DOHH2 (cell line): ENCODE results near the gene BCAR3.
"Not testable (repeated sequence)": the region's sequence is repeated elsewhere in the genome, so short reads cannot be mapped to it uniquely, and the experiment has no call there.

Source experiments
- H3F3A ChIP-seq: fragments of 200-600 bp; sonication (generic), shearing (Covaris generic); 2 replicates; pipeline ENCODE4 v1.6.0; 2016; ENCODE audit warnings: antibody characterized with exemption, mild to moderate bottlenecking; ENCODE audit not compliant: control insufficient read depth, insufficient read depth
- H3K27ac ChIP-seq: fragments of 200-600 bp; sonication (generic); 2 replicates; pipeline ENCODE4 v1.5.1; 2014; ENCODE audit warnings: low read depth, mild to moderate bottlenecking, low read length, moderate library complexity
- H3K27me3 ChIP-seq: fragments of 200-600 bp; sonication (generic); 2 replicates; pipeline ENCODE4 v1.6.1; 2014; ENCODE audit warnings: mild to moderate bottlenecking, low read length, mixed read lengths; ENCODE audit not compliant: control insufficient read depth
- H3K36me3 ChIP-seq: fragments of 200-600 bp; sonication (generic); 2 replicates; pipeline ENCODE4 v1.6.1; 2014; ENCODE audit warnings: mild to moderate bottlenecking, low read length, moderate library complexity, mixed read lengths; ENCODE audit not compliant: control insufficient read depth
- H3K4me1 ChIP-seq: fragments of 200-600 bp; sonication (generic); 2 replicates; pipeline ENCODE4 v1.6.1; 2014; ENCODE audit warnings: mild to moderate bottlenecking, low read length, mixed read lengths; ENCODE audit not compliant: control insufficient read depth
- H3K4me2 ChIP-seq: fragments of 200-600 bp; sonication (generic); 2 replicates; pipeline ENCODE4 v1.6.0; 2014; ENCODE audit warnings: mild to moderate bottlenecking, low read length, moderate library complexity
- H3K4me3 ChIP-seq: fragments of 200-600 bp; sonication (generic); 2 replicates; pipeline ENCODE4 v1.5.1; 2014; ENCODE audit warnings: mild to moderate bottlenecking, low read length, mixed read lengths
- H3K79me2 ChIP-seq: fragments of 200-600 bp; sonication (generic); 2 replicates; pipeline ENCODE4 v1.6.1; 2014; ENCODE audit warnings: mild to moderate bottlenecking, low read length, mixed read lengths; ENCODE audit not compliant: control insufficient read depth
- H3K9me2 ChIP-seq: fragments of 200-600 bp; sonication (generic); replicated peaks from 2 replicates; pipeline ENCODE4 v1.6.1; 2014; ENCODE audit warnings: mild to moderate bottlenecking, low read length, mixed read lengths; ENCODE audit not compliant: control insufficient read depth
- H3K9me3 ChIP-seq: fragments of 200-600 bp; sonication (generic); 2 replicates; pipeline ENCODE4 v1.6.1; 2014; ENCODE audit warnings: antibody characterized with exemption, low read length, mixed read lengths; ENCODE audit not compliant: control insufficient read depth, insufficient read depth
- H4K20me1 ChIP-seq: fragments of 200-600 bp; sonication (generic); 2 replicates; pipeline ENCODE4 v1.6.0; 2014; ENCODE audit warnings: low read depth, mild to moderate bottlenecking, antibody characterized with exemption, low read length, moderate library complexity; ENCODE audit not compliant: control insufficient read depth, insufficient read depth
- EZH2phosphoT487 ChIP-seq: fragments of 200-600 bp; sonication (generic); IDR thresholded peaks from 2 replicates; pipeline ENCODE4 v1.6.1; 2017; ENCODE audit warnings: borderline replicate concordance, mild to moderate bottlenecking, antibody characterized with exemption, low read length, moderate library complexity, mixed read lengths
- TF ChIP-seq, protein P1 (sequence below): fragments of 200-600 bp; sonication (generic); IDR thresholded peaks from one replicate; pipeline ENCODE4 v1.5.1; 2014; ENCODE audit warnings: antibody characterized with exemption, mild to moderate bottlenecking, low read depth, low read length; ENCODE audit not compliant: poor library complexity, severe bottlenecking

BCAR3 gene

GRCh38 chr1:93699049-93699384 is 17.4 kb upstream of the BCAR3 start:
- TF ChIP-seq, protein P1, sequence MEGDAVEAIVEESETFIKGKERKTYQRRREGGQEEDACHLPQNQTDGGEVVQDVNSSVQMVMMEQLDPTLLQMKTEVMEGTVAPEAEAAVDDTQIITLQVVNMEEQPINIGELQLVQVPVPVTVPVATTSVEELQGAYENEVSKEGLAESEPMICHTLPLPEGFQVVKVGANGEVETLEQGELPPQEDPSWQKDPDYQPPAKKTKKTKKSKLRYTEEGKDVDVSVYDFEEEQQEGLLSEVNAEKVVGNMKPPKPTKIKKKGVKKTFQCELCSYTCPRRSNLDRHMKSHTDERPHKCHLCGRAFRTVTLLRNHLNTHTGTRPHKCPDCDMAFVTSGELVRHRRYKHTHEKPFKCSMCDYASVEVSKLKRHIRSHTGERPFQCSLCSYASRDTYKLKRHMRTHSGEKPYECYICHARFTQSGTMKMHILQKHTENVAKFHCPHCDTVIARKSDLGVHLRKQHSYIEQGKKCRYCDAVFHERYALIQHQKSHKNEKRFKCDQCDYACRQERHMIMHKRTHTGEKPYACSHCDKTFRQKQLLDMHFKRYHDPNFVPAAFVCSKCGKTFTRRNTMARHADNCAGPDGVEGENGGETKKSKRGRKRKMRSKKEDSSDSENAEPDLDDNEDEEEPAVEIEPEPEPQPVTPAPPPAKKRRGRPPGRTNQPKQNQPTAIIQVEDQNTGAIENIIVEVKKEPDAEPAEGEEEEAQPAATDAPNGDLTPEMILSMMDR: no peak
- no peak for TF ChIP-seq EZH2phosphoT487
- H3K4me2 ChIP-seq: peak overlapping the region; percentile 21
- no peaks in the 10 kb centered on the region for H3K27me3 ChIP-seq
- H4K20me1 ChIP-seq: no peaks in the 10 kb centered on the region
- H3K4me3 ChIP-seq: no peak overlapping the region
- peaks cover 77% of the 10 kb centered on the region for H3K4me1 ChIP-seq
- no peaks in the 10 kb centered on the region for H3K9me2 ChIP-seq
- no peaks in the 10 kb centered on the region for H3K36me3 ChIP-seq
- H3F3A ChIP-seq: peaks cover 5% of the 10 kb centered on the region
- H3K79me2 ChIP-seq: no peaks in the 10 kb centered on the region
- no peaks in the 10 kb centered on the region for H3K9me3 ChIP-seq
- H3K27ac ChIP-seq: peak overlapping the region; percentile 9; the same call in 1 of the 2 replicates

DNA sequence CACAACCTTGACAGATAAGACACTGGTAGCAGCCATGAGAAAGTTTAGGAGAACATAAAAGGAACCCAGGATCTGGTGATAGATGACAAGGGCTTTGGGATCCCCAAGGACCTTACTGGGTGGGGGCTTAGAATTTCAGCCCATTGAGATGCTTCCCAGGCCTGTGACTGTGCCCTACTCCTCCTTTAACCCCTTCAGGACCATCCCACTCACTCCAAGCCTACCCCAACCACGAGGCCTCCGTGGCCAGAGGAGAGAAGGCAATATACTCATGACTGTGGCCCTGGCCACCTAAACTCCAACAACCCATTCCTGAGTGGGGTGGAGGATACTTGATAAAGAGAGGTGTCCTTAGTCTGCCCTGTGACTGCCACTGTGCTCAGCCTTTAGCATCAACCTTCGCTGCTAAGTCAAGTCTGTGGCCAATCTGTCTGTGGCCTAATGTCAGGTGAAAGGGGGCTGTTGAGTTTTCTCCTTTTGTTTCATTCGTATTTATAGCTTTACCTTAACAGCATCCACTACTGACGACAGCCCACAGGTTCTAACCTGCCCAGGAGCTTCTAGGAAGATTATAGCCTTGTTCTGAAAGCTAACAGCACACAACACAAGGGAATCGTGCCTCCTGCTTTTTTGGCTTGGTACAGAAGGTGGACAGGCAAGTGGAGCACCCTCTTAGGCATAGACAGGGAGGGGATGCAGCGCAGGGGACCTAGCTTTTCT is 16.9 kb upstream of the BCAR3 start:
- peak overlapping the region; percentile 21; the same call in 1 of the 2 replicates for H3K4me2 ChIP-seq
- no peaks in the 10 kb centered on the region for H3K9me3 ChIP-seq
- no peak overlapping the region for H3K4me3 ChIP-seq
- H3K36me3 ChIP-seq: no peaks in the 10 kb centered on the region
- no peak overlapping the region for H3K27ac ChIP-seq
- TF ChIP-seq, protein P1: no peak
- no peak for TF ChIP-seq EZH2phosphoT487
- H3K27me3 ChIP-seq: no peaks in the 10 kb centered on the region
- peaks cover 77% of the 10 kb centered on the region for H3K4me1 ChIP-seq
- H3K9me2 ChIP-seq: no peaks in the 10 kb centered on the region
- no peaks in the 10 kb centered on the region for H4K20me1 ChIP-seq
- peaks cover 5% of the 10 kb centered on the region for H3F3A ChIP-seq
- H3K79me2 ChIP-seq: no peaks in the 10 kb centered on the region

- H3K36me3 ChIP-seq, H3K79me2 ChIP-seq, H3K9me3 ChIP-seq, H3F3A ChIP-seq, H3K27me3 ChIP-seq, H3K4me2 ChIP-seq, H3K9me2 ChIP-seq, H3K4me3 ChIP-seq, H3K27ac ChIP-seq, H4K20me1 ChIP-seq: not testable (repeated sequence)
- peaks cover 77% of the 10 kb centered on the region for H3K4me1 ChIP-seq
Measured at GRCh38 chr1:93697566-93697965, 15.9 kb upstream of the BCAR3 start.

DNA sequence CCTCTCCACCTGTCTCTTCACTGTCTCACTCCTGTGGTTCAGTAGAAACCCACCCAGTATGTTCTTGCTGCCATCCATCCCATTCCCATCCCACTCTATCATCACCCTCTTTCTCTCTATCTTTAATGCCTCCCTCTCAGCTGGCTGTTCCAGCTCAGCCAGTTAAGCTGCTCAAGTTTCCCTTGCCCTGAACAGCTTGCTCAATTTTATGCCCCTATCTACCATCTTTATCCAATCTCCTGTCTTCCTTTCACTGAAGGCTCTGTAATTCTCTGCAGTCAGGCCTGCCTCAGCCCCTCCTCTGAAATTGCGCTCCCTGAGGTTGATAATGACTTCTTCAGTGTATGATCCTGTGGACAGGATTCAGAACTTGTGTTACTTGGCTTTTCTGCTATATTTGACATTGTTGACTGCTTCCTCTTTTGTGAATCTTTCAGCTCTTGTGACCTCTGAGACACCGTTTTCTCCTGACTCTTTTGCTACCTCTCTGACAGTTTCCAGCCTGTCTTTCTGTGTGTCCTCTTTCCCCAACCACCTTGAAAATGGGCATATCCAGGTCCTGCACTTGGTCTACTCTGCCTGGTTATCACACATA is 13.9 kb upstream of the BCAR3 start:
- Histone ChIP-seq H3K9me2 (no peaks in the 10 kb centered on the region), H3K4me2 (peak overlapping the region; percentile 76), H4K20me1 (no peaks in the 10 kb centered on the region), H3K4me3 (peak overlapping the region; percentile 51), H3K9me3 (no peaks in the 10 kb centered on the region), H3K4me1 (peaks cover 84% of the 10 kb centered on the region), H3K36me3 (no peaks in the 10 kb centered on the region), H3F3A (peaks cover 10% of the 10 kb centered on the region), H3K79me2 (no peaks in the 10 kb centered on the region), H3K27me3 (no peaks in the 10 kb centered on the region), H3K27ac (peak overlapping the region; percentile 86)
- no peak for TF ChIP-seq EZH2phosphoT487
- TF ChIP-seq, protein P1: peak; percentile 26
